Astrocyte of the cerebellum (primary cell): ENCODE results near the gene CHD9NB.

ENCODE experiments used
- DNase-seq: peaks from one replicate; pipeline ENCODE4 v3.0.0-alpha.2; 2011; ENCODE audit warnings: low read depth
- H3K4me3 ChIP-seq: 2 replicates; pipeline ENCODE4 v1.5.1; 2011; ENCODE audit warnings: mild to moderate bottlenecking, low read depth, low read length, moderate library complexity
- in situ Hi-C: cut with HindIII; loops from 2 replicates; pipeline ENCODE4 v1.10.0; 2017; ENCODE audit warnings: low sequenced_read_pairs
- TF ChIP-seq, protein P1 (sequence below): IDR thresholded peaks from 2 replicates; pipeline ENCODE4 v1.5.1; 2012; ENCODE audit warnings: low read length, low read depth, moderate library complexity, mild to moderate bottlenecking; ENCODE audit errors: missing control alignments

The CHD9NB gene

DNA sequence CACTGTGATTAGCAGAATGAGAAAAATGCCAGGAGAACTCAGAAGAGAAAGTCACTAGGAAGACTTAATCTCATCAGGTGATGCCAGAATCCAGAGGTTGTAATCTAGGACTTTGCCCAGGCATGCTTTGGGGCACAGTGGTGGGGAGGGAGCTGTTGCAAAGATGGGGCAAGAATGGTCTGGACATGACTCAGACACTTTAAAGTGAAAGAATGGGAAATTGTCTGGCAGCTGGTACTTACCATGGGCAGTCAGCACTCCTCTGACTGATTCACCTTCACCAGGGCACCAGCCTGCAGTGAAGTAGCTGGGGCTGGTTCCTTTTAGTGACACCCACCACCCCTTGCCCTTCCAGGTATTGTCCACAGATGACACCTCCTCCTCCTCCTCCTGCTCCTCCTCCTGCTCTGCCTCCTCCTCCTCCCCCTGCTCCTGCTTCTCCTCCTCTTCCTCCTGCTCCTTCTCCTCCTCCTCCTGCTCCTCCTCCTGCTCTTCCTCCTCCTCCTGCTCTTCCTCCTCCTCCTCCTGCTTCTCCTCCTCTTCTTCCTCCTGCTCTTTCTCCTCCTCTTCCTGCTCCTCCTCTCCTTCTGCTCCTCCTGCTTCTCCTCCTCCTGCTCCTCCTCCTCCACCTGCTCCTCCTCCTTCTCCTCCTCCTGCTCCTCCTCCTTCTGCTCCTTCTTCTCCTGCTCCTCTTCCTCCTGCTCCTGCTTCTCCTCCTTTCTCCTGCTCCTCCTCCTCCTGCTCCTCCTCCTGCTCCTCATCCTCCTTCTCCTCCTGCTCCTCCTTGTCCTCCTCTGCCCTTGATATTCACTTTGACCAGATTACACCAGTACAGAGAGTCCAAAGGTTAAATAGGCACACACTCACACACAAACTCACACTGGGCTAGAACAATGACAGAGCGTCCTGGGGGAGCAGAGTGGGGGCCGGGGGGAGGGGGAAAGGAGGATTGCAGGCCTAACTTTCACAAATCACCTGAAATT, at the start of gene CHD9NB:
Gene CHD9NB, minus strand, starts transcription at position 379 of the 983 bp plus-strand sequence. CDS start 8,739 bp downstream, outside the sequence.
- no peak for DNase-seq
- H3K4me3 ChIP-seq, result peak within 1 kb of the TSS; percentile 35
- in situ Hi-C loops, result no loop called here
- TF ChIP-seq, protein P1, sequence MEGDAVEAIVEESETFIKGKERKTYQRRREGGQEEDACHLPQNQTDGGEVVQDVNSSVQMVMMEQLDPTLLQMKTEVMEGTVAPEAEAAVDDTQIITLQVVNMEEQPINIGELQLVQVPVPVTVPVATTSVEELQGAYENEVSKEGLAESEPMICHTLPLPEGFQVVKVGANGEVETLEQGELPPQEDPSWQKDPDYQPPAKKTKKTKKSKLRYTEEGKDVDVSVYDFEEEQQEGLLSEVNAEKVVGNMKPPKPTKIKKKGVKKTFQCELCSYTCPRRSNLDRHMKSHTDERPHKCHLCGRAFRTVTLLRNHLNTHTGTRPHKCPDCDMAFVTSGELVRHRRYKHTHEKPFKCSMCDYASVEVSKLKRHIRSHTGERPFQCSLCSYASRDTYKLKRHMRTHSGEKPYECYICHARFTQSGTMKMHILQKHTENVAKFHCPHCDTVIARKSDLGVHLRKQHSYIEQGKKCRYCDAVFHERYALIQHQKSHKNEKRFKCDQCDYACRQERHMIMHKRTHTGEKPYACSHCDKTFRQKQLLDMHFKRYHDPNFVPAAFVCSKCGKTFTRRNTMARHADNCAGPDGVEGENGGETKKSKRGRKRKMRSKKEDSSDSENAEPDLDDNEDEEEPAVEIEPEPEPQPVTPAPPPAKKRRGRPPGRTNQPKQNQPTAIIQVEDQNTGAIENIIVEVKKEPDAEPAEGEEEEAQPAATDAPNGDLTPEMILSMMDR, result no peak

DNA sequence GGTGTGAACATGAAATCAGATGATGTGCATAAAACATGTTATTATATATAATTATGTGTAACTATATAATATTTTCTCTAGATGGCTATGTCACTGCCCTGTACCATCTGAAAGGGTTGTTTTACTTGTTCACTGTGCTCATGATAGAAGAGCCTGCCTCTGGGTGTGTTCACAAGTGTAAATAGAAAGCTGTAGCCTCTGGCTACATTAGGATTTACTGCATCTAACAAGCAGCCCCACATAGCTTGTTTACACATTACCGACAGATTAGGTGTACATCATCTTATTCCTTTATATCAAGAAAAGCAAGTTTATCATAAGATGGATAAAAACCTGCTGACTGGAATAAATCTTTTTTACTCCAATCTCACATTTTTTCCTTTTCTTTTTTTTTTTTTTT, 48.2 kb upstream of the CHD9NB start:
- in situ Hi-C loops, result no loop called here

DNA sequence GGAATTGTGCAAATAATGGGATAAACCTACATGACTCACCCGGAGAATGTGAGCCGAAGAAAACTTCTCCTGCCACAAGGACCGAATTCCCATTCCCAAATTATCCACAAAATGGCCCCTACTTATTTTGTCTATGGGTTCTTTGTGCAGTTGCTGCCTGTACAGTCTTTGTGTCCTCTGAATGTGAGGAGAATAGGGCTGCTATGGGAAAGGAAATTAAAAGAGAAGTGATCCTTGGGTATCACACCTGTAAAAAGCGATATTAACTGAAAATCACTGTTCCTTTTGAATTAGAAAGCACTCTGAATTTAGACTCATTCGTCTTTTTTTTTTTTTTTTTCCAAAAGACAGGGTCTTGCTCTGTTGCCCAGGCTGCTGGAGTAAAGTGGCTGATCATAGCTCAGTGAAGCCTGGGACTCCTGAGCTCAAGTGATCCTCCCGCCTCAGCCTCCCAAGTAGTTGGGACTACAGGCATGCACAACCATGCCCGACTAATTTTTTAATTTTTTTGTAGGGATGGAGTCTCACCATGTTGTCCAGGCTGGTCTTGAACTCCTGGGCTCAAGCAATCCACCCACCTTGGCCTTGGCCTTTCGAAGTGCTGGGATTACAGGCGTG, 47.5 kb upstream of the CHD9NB start:
- TF ChIP-seq, protein P1, result no peak
- DNase-seq, result no peak
- in situ Hi-C loops, result no loop called here
- H3K4me3 ChIP-seq, result peak overlapping the region; percentile 34

More for the DNA sequence above, 48.2 kb upstream of the CHD9NB start:
- TF ChIP-seq, protein P1, result no peak
- H3K4me3 ChIP-seq, result no peak overlapping the region
- no peak for DNase-seq

DNA sequence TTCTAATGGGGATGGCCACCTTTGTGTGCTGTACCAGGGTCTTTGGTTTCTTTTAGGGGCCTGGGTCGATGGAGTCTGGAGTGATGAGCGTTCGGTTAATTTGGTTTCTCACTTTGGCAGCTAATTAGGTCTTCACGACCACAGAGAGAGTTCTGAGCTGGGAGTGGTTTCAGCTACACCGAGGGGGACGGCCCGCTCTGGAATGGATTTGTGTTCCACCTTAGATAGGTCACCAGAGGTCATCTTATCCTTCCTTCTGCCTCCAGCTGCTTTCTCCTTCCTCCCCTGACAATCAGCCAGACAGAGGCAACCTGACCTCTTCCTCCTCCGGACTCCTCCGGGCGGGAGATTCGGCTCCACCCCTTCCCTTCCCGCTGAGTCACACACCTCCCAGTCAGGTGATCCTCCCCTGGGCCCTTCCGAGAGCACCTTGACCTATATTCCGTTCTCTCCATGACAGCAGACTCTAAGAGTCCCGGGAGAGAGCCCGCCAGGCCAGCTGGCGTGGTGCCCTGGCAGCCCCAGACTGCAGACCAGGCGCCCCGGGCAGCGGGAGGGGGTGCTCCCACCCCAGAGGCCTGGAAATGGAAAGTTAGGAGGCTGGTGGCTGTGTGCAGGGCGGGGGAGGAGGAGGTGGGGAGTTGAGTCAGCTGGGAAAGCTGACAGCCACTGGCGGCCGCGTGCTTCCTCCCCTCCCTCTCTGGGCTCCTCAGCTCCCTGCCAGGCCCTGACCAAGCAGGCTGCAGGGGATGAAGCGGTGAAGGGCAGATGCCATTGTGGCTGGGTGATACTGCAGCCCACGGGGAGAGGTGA, 46.8 kb upstream of the CHD9NB start:
- TF ChIP-seq, protein P1, result no peak
- DNase-seq, result peak; percentile 80
- in situ Hi-C loops, result no loop called here
- peak overlapping the region; percentile 34 for H3K4me3 ChIP-seq

DNA sequence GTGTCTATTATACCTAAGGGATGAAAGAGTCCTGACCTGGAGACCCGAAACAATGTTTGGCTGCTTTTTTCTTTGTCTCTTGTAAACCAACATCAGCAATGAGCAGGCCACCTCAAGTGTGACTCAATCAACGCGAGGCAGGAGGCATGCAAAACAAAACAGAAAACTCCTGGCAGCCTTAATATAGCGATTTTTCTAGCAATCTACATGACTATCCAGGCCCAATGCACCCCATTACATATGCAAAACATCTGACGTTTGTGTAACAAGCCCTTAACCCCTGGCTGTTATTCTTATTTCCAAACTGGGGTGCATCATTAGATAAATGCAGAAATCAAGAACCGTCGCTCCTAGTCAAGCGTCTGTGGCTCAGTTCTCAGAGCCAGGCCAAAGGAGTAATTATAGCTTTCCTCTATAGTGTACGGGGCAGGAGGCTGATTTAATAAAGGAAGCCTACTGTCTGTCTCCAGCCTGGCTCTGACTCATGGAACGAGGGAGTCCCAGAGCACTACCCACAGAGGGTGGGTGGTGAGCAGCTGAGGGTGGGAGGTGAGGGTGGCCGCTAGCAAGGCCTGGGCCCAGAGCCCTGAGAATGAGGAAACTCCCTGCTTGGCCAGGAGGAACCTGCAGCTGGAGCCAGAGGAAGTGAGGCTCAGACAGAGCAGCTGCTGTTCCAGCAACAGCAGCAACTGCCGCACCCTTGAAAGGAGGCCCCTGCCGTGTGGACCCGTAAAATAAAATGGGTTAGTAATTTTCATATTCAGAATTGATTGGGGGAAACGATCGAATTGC, 46.0 kb upstream of the CHD9NB start:
- H3K4me3 ChIP-seq, result peak overlapping the region; percentile 34
- TF ChIP-seq, protein P1, result no peak
- in situ Hi-C loops, result no loop called here
- peak; percentile 82 for DNase-seq

DNA sequence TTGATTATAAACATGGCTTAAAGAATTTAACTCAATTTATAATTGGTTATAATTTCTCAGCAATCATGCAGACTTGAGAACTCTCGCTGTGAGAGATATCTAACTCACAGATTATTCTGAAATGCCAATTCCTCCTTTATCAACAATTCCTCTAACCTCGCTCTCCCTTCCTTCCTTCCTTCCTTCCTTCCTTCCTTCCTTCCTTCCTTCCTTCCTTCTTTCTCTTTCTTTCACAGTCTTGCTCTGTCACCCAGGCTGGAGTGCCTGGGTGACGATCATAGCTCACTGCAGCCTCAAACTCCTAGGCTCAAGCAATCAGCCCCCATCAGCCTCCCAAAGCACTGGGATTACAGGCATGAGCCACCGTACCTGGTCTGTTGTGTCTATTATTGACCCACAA, 44.5 kb upstream of the CHD9NB start:
- in situ Hi-C loops, result no loop called here
- TF ChIP-seq, protein P1, result no peak
- DNase-seq, result no peak
- H3K4me3 ChIP-seq, result no peak overlapping the region
